GM18520 (cell line): ENCODE data around the gene MALRD1.

ENCODE experiments used
- ATAC-seq: cut with Tn5 transposase; IDR thresholded peaks from one replicate; pipeline ENCODE4 v1.9.1; 2021; ENCODE audit not compliant: unreplicated experiment

MALRD1 gene

DNA sequence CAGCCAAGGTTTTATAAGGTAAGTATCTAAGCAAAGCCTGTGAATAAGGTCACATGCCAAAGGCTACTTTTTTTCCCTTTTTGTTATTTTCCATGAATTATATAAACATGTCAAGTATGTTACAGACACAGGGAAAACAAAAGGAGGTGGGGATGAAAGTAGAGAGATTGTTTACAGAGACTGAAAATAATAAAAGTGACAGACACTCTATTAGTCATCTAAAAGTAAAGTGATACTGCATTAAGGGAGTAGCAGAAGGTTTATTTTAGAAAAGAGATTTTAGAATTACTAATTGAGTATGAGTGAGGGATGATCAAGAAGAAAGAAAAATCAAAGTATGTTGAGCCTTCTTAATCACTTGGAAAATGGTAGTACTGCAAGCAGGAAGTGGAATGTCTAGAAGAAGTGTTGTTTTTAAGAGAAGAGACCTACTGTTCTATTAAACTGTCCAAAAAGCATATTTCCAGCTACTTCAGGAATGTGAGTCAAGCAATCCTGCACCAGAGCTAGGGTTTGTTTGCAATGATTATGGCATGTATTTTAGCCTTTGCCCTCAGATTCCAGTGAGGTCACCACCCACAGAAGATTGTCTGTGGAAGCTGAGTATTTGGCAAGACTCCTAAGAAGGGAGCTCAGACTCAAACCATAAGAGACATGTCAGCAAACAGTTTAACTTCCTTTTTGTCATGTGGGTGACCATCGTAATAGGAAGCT lies 589.7 kb downstream of the MALRD1 start:
- ATAC-seq: no peak

DNA sequence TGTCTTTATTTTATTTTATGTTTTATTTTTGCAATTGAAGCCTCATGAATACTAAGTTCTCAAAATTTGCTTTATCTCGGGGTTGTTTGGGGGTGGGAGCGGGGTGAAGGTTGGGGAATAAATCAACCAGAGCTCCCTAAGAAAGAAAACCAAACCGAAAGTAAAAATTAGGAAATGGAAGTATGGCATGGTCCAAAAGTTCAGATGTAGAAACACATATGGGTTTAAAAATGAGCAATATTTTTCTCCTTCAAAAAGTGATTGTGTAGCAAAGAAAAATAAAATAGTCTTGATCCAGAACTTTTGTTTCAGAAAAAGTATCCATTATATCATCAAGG lies 590.3 kb downstream of the MALRD1 start:
- ATAC-seq: no peak

DNA sequence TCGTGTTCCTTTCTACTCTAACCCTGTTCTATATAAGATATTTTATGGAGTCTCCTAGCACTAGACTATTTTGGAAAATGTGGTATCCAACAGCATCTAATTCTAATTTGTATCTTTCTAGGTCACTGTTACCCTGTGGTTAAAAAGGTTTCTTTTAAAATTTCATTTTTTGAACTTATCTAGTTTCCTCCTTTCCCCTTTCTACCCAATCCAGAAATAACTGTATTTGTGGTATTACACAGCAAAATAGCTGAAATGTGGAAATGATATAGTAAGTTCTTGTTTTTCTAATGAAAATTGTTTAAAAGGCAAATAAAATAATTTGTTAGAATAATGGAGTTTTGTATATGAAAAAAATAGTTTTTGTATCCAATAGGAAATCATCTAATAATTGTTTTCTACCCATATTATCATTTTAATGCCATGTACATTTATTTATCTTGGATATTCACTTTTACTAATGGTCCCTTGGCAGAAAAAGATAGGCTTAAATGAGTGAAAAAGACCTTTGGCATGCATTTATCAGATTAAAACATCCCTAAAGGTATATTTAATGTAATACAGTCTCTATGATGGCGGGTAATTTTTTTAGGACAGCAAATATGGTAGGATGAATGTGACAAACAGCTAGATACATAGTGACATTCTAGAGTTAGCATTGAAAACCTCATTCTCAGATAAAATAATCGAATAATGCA lies 592.1 kb downstream of the MALRD1 start:
- ATAC-seq: no peak

DNA sequence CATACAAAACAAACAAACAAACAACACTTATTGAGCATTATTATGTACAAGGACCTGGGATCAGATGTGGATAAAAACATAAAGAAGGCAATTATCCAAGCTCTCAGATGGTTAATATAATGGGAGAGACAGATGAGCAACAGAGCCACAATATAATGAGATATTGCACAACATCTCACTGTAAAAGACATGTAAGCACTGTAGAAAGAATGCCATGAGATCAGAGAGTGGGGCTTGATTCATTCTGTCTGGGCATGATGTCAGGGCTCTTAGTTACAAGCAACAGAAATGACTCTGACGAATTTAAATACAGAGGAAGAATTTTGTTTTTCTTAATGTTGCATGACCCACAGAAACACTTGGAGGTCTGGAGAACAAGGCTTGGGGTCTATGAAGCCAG lies 602.9 kb downstream of the MALRD1 start:
- no peak for ATAC-seq

DNA sequence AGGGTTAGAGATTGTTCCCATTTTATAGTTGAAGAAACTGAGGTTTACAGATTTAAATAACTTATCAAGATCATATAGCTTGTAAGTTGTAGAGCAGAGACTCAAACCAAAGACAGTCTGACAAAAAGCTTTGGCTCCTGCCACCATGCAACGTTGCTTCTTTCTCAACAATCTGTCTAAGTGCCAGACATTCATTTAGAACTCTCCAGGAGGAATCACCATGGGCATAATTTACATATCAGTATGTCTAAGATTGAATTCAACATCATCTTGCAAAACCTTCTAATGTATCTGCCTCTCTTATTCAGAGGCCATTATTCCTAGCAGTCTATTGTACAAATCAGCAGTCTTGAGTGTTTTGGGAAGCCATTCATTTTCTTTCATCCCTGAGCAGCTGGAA lies 604.1 kb downstream of the MALRD1 start:
- no peak for ATAC-seq

DNA sequence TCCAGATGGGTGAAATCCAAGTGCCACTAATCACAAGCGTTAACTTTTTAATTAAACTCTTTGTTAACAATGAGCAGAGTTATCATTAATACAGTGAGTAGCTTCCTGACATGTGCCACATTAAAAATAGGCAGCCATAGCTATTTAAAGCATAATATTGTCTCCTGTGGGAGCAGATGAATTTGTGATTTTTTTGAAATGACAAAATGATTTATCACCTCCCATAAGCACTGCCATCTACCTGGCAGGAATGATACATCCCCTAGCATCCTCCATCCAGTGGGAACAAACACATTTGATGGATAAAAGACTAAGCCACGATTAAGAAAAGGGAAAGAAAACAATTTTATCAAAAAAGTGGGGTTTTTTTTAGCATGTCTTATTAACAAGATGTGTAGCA lies 605.3 kb downstream of the MALRD1 start:
- no peak for ATAC-seq

DNA sequence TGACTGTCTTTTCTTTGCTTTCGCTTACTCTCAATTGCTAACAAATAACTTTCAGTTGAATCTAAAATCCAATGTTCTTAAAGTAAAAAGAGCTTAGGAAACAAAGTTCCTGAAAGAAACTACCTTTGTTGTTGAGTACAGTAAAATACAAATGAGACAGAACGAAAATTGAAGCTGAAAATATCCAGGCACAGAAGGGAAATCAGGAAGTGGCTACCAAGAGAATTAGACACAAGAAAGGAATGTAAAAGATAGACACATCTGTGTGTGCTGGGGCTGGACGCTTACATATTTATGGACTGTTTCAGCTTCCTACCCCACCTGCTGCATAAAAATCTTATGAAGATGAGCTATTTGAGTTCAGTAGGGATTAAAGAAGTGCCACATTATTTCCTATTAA lies 606.0 kb downstream of the MALRD1 start:
- ATAC-seq: no peak

DNA sequence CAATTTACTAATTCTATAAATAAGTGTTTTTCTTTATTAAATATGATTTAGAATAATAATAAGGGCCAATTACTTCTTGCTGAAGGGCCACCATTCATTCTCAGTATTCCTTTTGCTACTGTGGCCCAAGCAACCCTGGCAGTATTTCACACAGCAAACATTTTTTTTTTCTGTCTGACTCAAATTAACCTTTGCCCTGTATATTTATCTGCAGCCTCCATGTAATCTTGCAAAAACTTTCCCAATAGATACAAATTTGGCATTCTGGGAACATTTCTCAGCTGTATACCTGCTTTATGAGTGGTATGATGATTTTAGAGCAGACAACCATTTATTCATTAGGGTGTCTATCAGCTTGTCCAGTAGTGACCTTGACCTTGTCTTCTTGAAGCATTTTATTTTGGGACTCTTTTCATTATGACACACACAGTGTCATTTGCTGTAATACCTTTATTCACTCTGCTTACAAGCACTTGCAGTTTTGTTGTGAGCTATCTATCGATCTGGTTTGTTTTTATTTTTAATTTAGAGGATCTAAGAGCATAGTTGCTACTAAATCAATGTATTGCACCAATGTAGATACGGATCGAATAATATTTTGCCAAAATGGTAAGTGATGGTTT lies 607.9 kb downstream of the MALRD1 start:
- no peak for ATAC-seq

DNA sequence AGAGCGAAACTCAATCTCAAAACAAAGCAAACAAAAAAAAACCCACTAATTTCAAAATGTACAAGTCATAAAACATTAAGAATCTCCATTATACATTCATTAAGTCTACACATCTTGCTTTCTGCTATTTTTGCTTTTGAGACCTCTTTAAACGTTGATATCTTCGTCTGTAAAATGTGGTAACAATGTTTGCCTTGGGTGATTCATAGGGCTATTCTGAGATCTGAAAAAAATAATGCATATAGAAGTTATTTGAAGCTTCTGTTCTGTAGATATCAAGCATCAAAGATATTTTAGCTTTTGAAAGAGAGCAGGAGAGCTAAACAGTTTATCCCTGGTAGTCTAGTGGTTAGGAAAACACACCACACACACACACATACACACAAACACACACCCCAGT lies 609.5 kb downstream of the MALRD1 start:
- ATAC-seq: no peak

DNA sequence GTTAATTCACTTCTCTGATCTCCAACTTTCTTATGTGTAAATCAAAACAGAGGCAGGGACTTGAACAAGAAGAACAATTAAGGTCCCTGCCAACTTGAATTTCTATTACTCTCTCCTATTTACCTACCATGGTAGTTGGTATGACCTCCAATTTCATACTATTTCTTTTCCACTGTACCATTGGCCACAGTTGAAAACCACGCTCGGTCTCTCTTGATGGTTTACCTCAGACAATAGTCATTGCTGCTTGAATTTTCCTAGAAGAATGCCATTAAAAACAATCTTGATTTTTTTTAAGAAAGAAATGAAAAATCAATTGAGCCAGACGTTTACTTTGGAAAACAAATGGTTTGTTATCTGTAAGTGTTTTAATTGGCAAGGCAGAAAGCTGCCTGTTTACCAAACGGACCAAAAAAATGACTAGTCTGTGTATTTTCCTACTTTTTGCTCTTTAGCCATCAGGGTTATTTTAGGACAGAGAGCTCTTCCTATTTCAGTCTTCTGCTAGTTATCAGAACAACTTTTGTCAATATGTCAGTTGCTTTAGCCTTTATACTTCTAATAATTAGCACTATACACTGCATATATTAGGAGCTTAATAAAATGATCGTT lies 610.1 kb downstream of the MALRD1 start:
- no peak for ATAC-seq

DNA sequence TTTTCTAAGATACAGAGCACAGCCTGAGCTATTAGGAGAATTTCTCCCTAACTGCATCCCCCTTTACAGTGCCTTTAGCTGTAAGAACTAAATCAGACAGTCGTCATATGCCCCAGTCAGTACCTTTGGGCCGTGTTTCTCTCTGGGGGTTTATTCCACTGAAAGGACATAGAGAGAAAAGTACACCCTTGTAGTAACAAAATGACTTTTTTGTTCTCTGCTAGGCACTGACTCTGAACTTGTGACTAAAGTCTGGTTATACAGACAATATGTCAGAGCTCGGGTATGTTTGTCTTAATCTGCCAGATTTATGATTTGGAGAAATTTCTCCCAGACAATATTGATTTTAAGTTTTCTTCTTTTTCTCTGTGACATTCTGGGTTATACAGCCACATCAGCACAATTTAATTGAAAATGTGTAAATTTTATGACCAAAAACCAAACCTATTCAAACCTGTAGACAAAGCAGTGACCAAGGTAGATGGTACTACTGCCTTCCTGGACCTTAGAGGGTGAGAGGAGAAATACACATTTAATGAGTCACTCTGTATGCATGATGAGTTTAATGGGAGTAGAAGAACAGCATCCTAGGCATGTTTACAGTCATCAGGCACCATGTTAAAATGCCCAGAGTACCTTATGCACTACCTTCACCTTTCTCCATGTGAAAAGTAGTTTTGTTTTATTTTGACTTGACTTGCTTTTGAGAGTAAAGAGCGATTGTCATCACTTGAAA lies 611.5 kb downstream of the MALRD1 start:
- no peak for ATAC-seq

DNA sequence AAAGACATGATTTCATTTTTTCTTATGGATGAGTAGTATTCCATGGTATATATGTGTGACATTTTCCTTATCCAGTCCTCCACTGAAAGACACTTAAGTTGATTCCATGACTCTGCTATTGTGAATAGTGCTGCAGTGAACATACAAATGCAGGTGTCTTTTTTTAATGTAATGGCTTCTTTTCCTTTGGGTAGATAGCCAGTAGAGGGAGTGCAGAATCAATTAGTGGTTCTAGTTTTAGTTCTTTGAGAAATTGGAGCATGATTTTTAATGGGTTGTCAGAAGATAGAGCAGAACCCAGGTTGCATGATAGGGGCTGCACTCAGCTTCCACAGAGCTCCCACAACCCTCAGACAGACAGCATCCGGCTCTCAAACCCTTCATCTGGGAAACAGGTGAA lies 614.7 kb downstream of the MALRD1 start:
- no peak for ATAC-seq

DNA sequence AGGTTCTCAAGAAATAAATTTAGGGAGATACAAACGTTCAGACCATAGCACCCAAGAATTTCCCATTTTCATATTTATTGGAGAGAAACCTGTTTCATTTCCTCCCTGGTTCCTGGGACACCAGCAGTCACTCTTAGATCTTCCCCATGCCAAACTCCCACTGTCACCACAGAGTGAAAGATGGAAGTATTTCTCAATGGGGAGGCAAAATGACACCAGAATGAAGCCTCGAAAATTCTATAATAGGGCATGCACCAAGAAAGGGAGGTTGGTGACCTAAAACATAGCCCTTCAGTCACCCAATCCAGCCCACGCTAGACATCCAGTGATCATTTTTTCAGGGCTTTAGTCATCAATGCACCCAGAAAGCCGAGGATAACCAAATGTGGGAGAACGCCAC lies 619.5 kb downstream of the MALRD1 start:
- no peak for ATAC-seq

DNA sequence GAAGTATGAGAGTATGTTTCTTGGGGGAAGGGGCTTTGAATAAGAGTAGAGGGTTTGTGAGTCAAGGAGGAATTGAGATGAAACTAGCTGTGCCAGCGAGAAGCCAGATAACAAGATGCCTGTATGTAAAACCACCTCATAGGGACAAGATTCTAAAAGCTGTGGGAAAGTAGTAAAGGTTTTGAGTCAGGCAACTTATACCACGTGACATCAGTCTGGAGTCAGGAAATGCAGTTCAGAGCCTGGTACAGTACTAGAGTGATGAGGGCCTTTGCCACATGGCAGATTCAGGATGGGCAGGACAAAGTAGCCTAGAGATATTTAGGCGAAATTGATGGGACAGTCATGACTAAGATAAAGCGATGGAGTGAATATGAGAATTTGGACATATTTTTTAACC lies 627.5 kb downstream of the MALRD1 start:
- ATAC-seq: no peak

DNA sequence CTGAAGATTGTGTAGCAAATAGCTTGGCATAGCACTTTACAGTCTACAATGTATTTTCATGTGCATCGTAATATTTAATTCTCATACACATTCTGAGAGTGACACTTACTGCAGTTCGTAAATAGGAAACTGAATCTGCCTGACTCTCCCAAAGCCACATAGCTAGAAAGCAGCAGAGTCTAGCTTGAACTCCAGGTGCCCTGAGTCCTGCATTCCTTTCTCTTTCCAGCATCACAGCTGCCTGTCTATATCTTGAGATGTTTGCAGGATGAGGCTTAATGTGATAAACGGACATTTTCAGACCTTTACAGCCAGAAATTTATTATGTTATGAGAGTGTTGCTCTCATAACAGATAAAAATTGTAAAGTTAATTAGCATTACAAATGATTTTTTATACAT lies 634.8 kb downstream of the MALRD1 start:
- no peak for ATAC-seq

DNA sequence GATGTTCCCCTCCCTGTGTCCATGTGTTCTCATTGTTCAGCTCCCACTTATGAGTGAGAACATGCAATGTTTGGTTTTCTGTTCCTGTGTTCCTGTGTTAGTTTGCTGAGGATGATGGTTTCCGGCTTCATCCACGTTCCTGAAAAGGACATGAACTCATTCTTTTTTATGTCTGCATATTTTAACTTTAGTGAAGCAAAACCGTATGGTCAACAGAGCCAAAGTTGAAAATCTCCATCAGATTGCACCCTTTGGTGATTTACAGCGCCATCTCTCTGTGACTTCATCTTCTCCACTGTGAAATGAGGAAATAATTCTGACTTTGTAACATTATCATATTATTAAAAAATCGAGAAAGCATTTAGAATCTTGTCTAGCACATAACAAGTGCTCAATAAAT lies 635.4 kb downstream of the MALRD1 start:
- no peak for ATAC-seq

DNA sequence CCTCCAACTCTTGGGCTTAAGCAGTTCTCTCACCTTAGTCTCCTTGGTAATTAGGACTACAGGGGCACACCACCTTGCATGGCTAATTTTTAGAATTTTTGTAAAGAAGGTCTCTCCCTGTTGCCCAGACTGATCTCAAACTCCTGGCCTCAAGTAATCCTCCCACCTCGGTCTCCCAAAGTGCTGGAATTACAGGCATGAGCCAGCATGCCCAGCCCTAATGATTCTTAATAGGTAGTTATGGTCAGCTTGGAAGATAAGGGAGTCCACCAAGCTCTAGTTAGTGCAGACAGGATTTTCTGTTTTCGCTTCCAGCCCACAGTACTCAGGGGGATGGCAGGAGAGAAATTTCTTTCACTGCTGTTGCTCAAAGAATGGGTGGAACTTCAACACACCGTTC lies 639.7 kb downstream of the MALRD1 start:
- no peak for ATAC-seq

DNA sequence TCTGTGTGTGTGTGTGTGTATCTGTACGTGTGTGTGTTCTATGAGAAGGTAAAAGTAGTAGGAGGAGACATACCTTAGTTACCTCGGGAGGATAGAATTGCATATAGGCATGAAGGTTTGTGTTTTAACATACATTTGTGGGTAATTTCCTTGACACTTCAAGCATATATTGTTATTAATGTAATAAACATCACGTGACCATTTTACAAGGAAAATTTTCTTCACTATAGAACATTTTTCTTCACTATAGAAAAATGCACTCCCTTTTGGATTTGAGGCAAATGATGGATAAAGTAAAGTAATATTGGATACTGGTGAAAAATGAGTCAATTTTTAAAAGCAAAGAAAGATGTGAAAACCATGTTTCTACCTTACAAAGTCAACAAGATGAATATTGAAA lies 640.6 kb downstream of the MALRD1 start:
- no peak for ATAC-seq

DNA sequence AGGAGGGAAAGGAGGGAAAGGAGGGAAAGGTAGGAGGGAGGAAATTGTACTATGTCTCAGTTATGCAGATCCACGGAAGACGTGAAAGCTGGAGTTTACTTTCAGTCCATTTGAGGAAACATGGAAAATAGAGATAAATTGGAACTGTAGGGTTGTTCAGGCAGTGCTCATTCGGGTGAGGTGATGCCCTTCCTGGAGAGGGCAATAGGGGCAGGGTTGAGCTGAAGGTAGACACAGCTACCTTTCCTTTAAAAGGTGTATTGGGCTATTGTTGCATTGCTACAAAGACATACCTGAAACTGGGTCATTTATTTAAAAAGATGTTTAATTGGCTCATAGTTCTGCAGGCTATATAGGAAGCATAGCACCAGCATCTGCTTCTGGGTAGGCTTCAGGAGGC lies 650.7 kb downstream of the MALRD1 start:
- no peak for ATAC-seq

DNA sequence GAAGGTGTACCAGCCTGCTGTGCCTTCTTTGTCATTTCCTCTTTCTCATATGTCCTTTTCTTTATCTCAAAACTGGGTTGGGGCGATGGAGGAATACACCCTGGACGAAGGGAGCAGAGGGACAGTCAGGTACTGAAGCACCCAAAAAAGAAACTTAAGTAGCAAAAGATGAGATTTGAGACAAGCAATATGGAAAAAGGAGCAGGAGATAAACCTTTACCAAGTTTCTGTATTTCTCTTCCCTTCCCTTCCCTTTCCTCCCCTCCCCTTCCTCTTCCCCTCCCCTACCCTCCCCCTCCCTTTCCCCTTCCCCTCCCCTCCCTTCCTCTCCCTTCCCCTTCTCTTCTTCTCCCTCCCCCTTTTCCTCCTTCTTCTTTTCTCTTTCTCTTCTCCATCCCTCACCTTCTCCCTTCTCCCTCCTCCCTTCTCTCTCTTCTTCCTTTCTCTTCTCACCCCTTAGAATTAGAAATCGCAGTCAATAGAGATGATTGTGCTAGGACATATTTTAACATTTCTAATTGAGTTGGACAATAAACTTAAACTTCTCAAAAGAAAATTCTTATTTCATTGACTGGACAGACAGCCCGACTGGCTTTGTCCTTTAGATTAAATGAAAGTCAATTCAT lies 652.9 kb downstream of the MALRD1 start:
- ATAC-seq: no peak

DNA sequence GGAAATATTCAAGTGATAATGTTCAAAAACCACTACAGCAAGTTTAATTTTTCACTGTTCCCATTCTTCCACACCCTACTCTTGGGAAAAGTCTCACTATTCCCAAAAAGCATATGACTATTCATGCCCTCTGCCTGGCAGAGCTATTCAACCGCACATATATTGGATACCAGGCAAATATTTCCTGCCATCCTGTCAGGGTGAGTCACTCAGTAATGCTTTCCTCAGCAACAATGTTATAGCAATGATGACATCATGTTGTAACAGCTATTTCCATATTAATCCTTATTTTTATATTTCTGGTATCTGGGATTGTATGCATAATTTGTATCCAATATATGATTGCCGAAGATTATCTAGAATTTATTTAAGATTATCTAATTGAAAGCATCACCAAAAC lies 653.6 kb downstream of the MALRD1 start:
- ATAC-seq: no peak
